SK-N-SH (cell line): ENCODE data around the gene OAS1. TPM values are rescaled to one million over a fixed set of nuclear protein-coding genes. Genes with fewer than 3 reads are reported as not detected.

Experiments
- CTCF ChIA-PET: fragments of 300-600, 350-600 bp; formaldehyde crosslinking; extraction: SDS; loops from one replicate; lab custom pipeline; 2021; lab: Yijun Ruan, JAX
- POLR2A ChIA-PET: fragments of 350-600 bp; sonication (Branson Sonifier 250); formaldehyde crosslinking; extraction: SDS; loops from one replicate; lab custom pipeline; 2020; ENCODE audit warnings: antibody characterized with exemption, inconsistent platforms; lab: Yijun Ruan, JAX
- DNase-seq: peaks from one replicate; pipeline ENCODE4 v3.0.0; 2012
- H2AFZ ChIP-seq: fragments of 200-600 bp; sonication (generic); 2 replicates; pipeline ENCODE4 v1.8.1; 2016; ENCODE audit warnings: antibody characterized with exemption, mild to moderate bottlenecking, low read depth
- H3F3A ChIP-seq: fragments of 200-600 bp; sonication (generic); replicated peaks from 2 replicates; pipeline ENCODE3; 2016; ENCODE audit warnings: antibody characterized with exemption, mild to moderate bottlenecking; ENCODE audit not compliant: insufficient read depth
- H3K27ac ChIP-seq, 2 experiments: fragments of 200-500 bp in 1 of 2; fragments of 200-600 bp in 1 of 2; sonication (Bioruptor generic) in 1 of 2; sonication (generic), shearing (Covaris generic) in 1 of 2; 2 replicates each; pipeline versions ENCODE4 v1.5.1 to v1.6.1; 2014 to 2016; ENCODE audit warnings: low read depth in 2 of 2, inconsistent platforms in 1 of 2, low read length in 1 of 2, mild to moderate bottlenecking in 1 of 2, mixed read lengths in 1 of 2
- H3K27me3 ChIP-seq: fragments of 200-600 bp; sonication (generic), shearing (Covaris generic); 2 replicates; pipeline ENCODE4 v1.6.1; 2016; ENCODE audit warnings: mixed run types; ENCODE audit not compliant: insufficient read depth
- H3K36me3 ChIP-seq, 2 experiments: fragments of 200-500 bp in 1 of 2; fragments of 200-600 bp in 1 of 2; sonication (Bioruptor generic) in 1 of 2; sonication (generic) in 1 of 2; replicated peaks in 1 of 2; 2 replicates each; pipeline versions ENCODE3 to v1.5.1; 2014 to 2016; ENCODE audit warnings: low read length in 1 of 2, mild to moderate bottlenecking in 1 of 2; ENCODE audit not compliant: insufficient read depth in 2 of 2, control insufficient read depth in 1 of 2
- H3K4me1 ChIP-seq, 2 experiments: fragments of 200-500 bp in 1 of 2; fragments of 200-600 bp in 1 of 2; sonication (Bioruptor generic) in 1 of 2; sonication (generic), shearing (Covaris generic) in 1 of 2; 2 replicates each; pipeline versions ENCODE4 v1.5.1 to v1.6.1; 2014 to 2016; ENCODE audit warnings: low read depth in 1 of 2, low read length in 1 of 2, mixed run types in 1 of 2; ENCODE audit not compliant: insufficient read depth in 2 of 2, control insufficient read depth in 1 of 2
- H3K4me2 ChIP-seq: fragments of 200-600 bp; sonication (generic), shearing (Covaris generic); 2 replicates; pipeline ENCODE4 v1.6.1; 2017; ENCODE audit warnings: mixed run types
- H3K4me3 ChIP-seq, 2 experiments: fragments of 200-500 bp in 1 of 2; fragments of 200-600 bp in 1 of 2; sonication (Bioruptor generic) in 1 of 2; sonication (generic), shearing (Covaris generic) in 1 of 2; 2 replicates each; pipeline versions ENCODE4 v1.5.1 to v1.8.1; 2014 to 2016; ENCODE audit warnings: low read depth in 2 of 2, inconsistent platforms in 1 of 2, low read length in 1 of 2, mild to moderate bottlenecking in 1 of 2, mixed read lengths in 1 of 2, moderate library complexity in 1 of 2
- H3K79me2 ChIP-seq: fragments of 200-600 bp; sonication (generic); 2 replicates; pipeline ENCODE4 v1.8.1; 2017; ENCODE audit warnings: mild to moderate bottlenecking; ENCODE audit not compliant: insufficient read depth
- H3K9ac ChIP-seq: fragments of 200-600 bp; sonication (generic); 2 replicates; pipeline ENCODE4 v1.6.1; 2017; ENCODE audit warnings: mixed run types
- H3K9me2 ChIP-seq: fragments of 200-600 bp; sonication (generic); 2 replicates; pipeline ENCODE4 v1.6.1; 2017; ENCODE audit warnings: mixed run types
- H3K9me3 ChIP-seq: fragments of 200-600 bp; sonication (generic); 2 replicates; pipeline ENCODE4 v1.6.1; 2017; ENCODE audit warnings: mixed run types, mild to moderate bottlenecking, moderate library complexity
- H4K20me1 ChIP-seq: fragments of 200-600 bp; sonication (generic); 2 replicates; pipeline ENCODE4 v1.6.1; 2017; ENCODE audit warnings: mild to moderate bottlenecking, mixed run types; ENCODE audit not compliant: insufficient read depth
- GABPA ChIP-seq: IDR thresholded peaks from 2 replicates; pipeline ENCODE4 v1.4.0; 2012; ENCODE audit warnings: low read depth, mild to moderate bottlenecking
- ZBTB33 ChIP-seq: IDR thresholded peaks from 2 replicates; pipeline ENCODE4 v1.4.0; 2012; ENCODE audit warnings: low read depth, borderline replicate concordance
- WGBS: methylation state at CpG from one replicate; pipeline ENCODE4 v1.1.6; 2017; ENCODE audit warnings: low lambda C conversion rate; 5-methylcytosine and 5-hydroxymethylcytosine counted together
- polyA plus RNA-seq, 3 experiments: library from polyadenylated mRNA; depleted of rRNA; stranded (reverse); fragments of >200 nt; gene quantifications; 2 replicates each; pipeline ENCODE4 v1.2.3, GENCODE V29; 2012

OAS1 gene
- polyA plus RNA-seq, 1 of the 3 experiments (the other 2 are of a cell fraction): 1.1 TPM

GRCh38 chr12:112967858-112968257, 61.1 kb downstream of the OAS1 start:
- H3F3A ChIP-seq: no peaks in the 10 kb centered on the region
- no peak overlapping the region for H3K4me3 ChIP-seq
- H3K4me1 ChIP-seq: peaks cover 0 to 17% of the 10 kb centered on the region in 2 experiments; a peak in 1 of 4 replicates
- TF ChIP-seq GABPA (no peak), ZBTB33 (no peak)
- 75% methylated on average over 5 of the region's 7 CpGs for WGBS
- no peaks in the 10 kb centered on the region for H3K79me2 ChIP-seq
- no peaks in the 10 kb centered on the region for H3K27me3 ChIP-seq
- H3K9me2 ChIP-seq: no peaks in the 10 kb centered on the region
- ChIA-PET CTCF (no interaction called here), POLR2A (no interaction called here)
- no peak for DNase-seq
- no peak overlapping the region for H3K4me2 ChIP-seq
- no peaks in the 10 kb centered on the region for H4K20me1 ChIP-seq
- no peaks in the 10 kb centered on the region for H3K36me3 ChIP-seq
- H3K9me3 ChIP-seq: no peaks in the 10 kb centered on the region
- no peak overlapping the region for H3K27ac ChIP-seq
- H2AFZ ChIP-seq: no peak overlapping the region
- no peak overlapping the region for H3K9ac ChIP-seq

Other genes with a start within 250 kb of the OAS1 start
- 0.13 and 0.54 TPM in 2 replicates for gene RPH3A, start 115.2 kb upstream of the OAS1 start, polyA plus RNA-seq (2012; rRNA removed)
- 3.0 TPM in 2 replicates for gene OAS3, start 31.5 kb downstream of the OAS1 start, polyA plus RNA-seq (2012; rRNA removed)
- 0.02 TPM in 1 of 2 replicates, not detected in the other for gene OAS2, start 71.6 kb downstream of the OAS1 start, polyA plus RNA-seq (2012; rRNA removed)
- 0.72 and 1.0 TPM in 2 replicates for gene DTX1, start 149.8 kb downstream of the OAS1 start, polyA plus RNA-seq (2012; rRNA removed)
- gene RASAL1, start 228.8 kb downstream of the OAS1 start, polyA plus RNA-seq (2012; rRNA removed): not detected in 2 replicates
- gene CFAP73, start 242.8 kb downstream of the OAS1 start, polyA plus RNA-seq (2012; rRNA removed): not detected in 2 replicates